HL-60 (cell line): Measurements from ENCODE around the gene FUT8.
A peak's percentile ranks its signal among the peaks of the same experiment; 100 is the strongest.

ENCODE experiments used
- DNase-seq, 2 experiments: peaks; one replicate each; pipeline ENCODE4 v3.0.0-alpha.2; 2010 to 2020; ENCODE audit warnings: low read depth in 1 of 2, low spot score in 1 of 2
- H3K27ac ChIP-seq: fragments of 250-450 bp; sonication (Bioruptor Pico); replicated peaks from 2 replicates; pipeline ENCODE4 v1.5.1; 2020; ENCODE audit warnings: mild to moderate bottlenecking, moderate library complexity
- H3K27me3 ChIP-seq: fragments of 250-450 bp; sonication (Bioruptor Pico); 2 replicates; pipeline ENCODE4 v1.5.1; 2021; ENCODE audit warnings: mild to moderate bottlenecking, moderate library complexity; ENCODE audit not compliant: insufficient read depth, poor library complexity, severe bottlenecking
- H3K4me3 ChIP-seq: replicated peaks from 2 replicates; pipeline ENCODE4 v1.5.1; 2011; ENCODE audit warnings: mild to moderate bottlenecking, control low read depth, low read length; ENCODE audit not compliant: insufficient read depth
- CTCF ChIP-seq: IDR thresholded peaks from one replicate; pipeline ENCODE4 v1.5.1; 2011; ENCODE audit warnings: low read length, control low read depth, inconsistent platforms; ENCODE audit not compliant: insufficient read depth
- GABPA ChIP-seq: IDR thresholded peaks from 2 replicates; pipeline ENCODE4 v1.6.1; 2012; ENCODE audit warnings: low read depth
- POLR2AphosphoS5 ChIP-seq: IDR thresholded peaks from 2 replicates; pipeline ENCODE4 v1.6.1; 2012; ENCODE audit warnings: low read depth
- REST ChIP-seq: IDR thresholded peaks from 2 replicates; pipeline ENCODE4 v1.6.1; 2012; ENCODE audit warnings: low read depth; ENCODE audit not compliant: insufficient replicate concordance
- SPI1 ChIP-seq: IDR thresholded peaks from 2 replicates; pipeline ENCODE4 v1.6.1; 2012; ENCODE audit warnings: low read depth, mild to moderate bottlenecking, borderline replicate concordance
- long read RNA-seq: library from polyadenylated mRNA; unstranded; transcript quantifications from one replicate; pipeline ENCODE4 v2.0.0, GENCODE V29; 2020

The FUT8 gene
- long read RNA-seq, full-length matches to known transcripts, result 11 of 15 reads
- long read RNA-seq, partial matches to known transcripts, result 3 of 15 reads
- long read RNA-seq, other reads (novel, unspliced or antisense), result 1 of 15 reads

GRCh38 chr14:65412032-65412846, at the start of gene FUT8:
FUT8 (plus strand) TSS chr14:65412730; CDS start chr14:65561564, 148,834 bp downstream.
- peak; percentile 54 to 81 for DNase-seq
- H3K27me3 ChIP-seq, result no peaks in the 10 kb centered on the region
- TF ChIP-seq GABPA (no peak), CTCF (no peak), REST (peak; percentile 24), POLR2AphosphoS5 (peak; percentile 59; the same call in 1 of the 2 replicates), SPI1 (no peak)
- peak within 1 kb of the TSS; percentile 69 for H3K4me3 ChIP-seq
- H3K27ac ChIP-seq, result peak within 1 kb of the TSS; percentile 72

- no peak for TF ChIP-seq SPI1
- no peak for TF ChIP-seq REST
- no peak for TF ChIP-seq GABPA
- TF ChIP-seq POLR2AphosphoS5, result no peak
- TF ChIP-seq CTCF, result no peak
- H3K4me3 ChIP-seq, result no peak overlapping the region
- no peaks in the 10 kb centered on the region for H3K27me3 ChIP-seq
- DNase-seq, result no peak
- no peak overlapping the region for H3K27ac ChIP-seq
These were observed 45.5 kb upstream of the FUT8 start for GRCh38 chr14:65366802-65367565.

GRCh38 chr14:65369560-65369959, 43.0 kb upstream of the FUT8 start:
- DNase-seq, result no peak
- TF ChIP-seq GABPA, result no peak
- no peak for TF ChIP-seq CTCF
- Histone ChIP-seq H3K27ac (no peak overlapping the region), H3K27me3 (no peaks in the 10 kb centered on the region), H3K4me3 (no peak overlapping the region)
